Renal cortical epithelial cell (primary cell): ENCODE results near the gene ACD. TPM values are rescaled to one million over a fixed set of nuclear protein-coding genes. Genes with fewer than 3 reads are reported as not detected.

Source experiments
- DNase-seq: peaks from one replicate; pipeline ENCODE4 v3.0.0-alpha.2; 2011; ENCODE audit warnings: low read depth
- total RNA-seq: library from RNA; depleted of rRNA; stranded (reverse); fragments of >200 nt; gene quantifications from 2 replicates; pipeline ENCODE4 v1.2.3, GENCODE V29; 2014

ACD gene
- total RNA-seq, 1 donor from 2014 or later, result 10.0 TPM

DNA sequence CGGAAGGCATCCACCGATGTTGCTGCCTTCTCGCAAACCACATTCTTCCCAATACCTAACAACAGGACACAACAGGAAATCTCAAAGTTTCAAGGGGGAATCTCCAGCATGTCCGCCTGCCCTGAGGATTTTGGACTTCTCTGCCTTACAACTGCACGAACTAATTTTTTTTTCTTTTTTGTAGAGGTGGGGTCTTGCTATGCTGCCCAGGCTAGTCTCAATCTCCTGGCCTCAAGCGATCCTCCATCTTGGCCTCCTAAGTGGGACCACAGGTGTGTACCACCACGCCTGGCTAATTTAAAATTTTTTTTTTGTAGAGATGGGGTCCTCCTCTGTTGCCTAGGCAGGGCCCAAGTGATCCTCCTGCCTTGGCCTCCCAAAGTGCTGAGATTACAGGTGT lies 15.9 kb upstream of the ACD start:
- DNase-seq, result no peak

DNA sequence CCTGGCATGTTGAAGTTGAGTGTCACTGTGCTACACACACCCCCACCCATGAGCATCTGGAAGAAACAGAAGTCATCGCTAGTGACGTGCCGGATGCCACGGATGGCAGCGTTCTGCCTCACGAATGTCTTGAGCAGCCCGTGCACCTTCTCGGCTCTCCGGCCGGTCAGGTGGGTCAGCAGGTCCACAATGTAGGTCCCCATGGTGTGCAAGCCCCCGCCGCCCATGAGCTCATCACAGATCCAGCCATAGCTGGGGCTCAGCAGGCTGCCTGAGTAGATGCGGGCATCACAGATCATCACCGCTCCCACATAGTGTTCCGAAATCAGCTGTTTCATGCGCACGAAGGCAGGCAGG lies 15.5 kb upstream of the ACD start:
- DNase-seq, result no peak

DNA sequence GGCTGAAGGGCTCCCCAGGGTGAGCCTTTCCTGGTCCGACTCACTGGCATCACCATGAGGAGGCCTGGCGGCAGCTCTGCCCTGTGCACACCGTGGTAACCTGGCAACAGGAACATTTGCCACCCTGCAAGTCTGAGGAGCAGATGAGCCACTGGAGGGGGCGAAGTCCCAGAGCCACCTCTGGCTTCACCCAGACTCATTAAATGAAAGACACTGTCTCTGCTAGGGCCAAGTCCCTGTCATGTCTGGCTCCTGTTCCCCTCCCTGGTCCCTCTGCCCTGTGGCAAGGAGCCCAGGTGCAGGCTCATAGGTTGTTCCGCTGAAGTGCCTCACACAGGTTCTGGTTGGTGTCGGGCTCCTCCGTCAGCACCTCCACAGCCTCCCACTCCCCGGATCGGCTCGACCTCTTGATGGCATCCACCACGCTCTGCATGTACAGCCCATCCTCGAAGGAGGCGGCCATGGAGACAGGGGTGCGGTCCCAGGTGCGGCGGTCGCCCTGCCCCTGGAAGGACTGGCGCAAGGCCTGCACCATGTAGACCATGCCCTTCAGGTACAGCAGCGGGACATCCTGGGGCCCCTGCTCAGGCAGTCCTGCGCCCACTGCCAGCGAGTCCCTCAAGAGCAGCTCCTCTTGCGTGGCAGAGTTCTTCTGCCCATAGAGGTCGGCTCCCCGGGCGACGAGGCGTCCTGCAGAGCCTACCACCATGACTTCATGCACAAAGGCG lies 15.0 kb upstream of the ACD start:
- DNase-seq, result no peak

- DNase-seq, result peak; percentile 34
These were observed 13.9 kb upstream of the ACD start for GRCh38 chr16:67673712-67674580.

GRCh38 chr16:67672739-67673662 lies 12.9 kb upstream of the ACD start:
- DNase-seq, result peak; percentile 69

DNA sequence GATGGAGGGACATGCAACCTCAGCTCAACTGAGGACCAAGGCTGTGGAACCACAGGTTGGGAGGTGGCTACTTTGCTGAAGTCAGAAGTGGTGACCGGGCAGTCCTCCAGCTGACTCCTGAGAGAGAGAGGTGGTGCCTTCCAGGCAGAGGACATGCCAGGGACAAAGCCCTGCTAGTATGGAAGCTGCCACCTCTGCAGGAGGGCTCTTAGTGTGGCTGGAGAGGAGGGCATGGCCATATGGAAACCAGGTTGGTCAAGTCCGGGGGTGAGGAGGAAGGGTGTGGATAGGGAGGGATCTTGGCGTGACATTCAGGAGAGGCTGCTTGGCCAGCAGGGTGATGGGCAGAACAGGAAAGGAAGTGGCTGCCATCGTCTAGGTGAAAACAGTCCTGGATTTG lies 12.2 kb upstream of the ACD start:
- no peak for DNase-seq

DNA sequence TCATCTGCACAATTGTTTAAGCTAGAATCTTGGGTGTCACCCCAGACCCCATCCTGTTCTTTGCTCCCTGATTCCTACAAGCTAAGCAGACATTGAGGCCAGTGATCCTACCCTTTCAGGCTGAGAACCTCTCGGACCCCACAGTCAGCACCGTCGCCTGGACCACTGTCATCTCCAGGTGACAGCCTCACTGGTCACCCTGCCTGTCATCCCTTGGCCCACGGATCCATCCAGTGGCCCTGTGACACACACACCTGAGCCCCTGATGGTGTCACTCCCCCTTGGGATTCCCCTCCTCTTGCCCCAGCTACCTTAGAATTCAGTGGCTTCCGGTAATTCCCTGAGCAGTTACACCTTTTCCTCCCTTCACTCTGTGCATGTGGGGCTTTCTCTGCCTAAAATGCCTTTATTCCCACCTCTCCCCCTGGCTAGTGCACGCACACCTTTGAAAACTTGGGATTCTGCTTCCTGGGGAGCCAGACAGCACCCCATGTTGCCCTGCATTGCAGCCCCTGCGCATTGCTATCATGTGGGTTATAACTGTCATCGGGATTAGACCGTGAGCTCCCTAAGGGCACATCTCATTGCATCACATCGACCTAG lies 9.5 kb upstream of the ACD start:
- DNase-seq, result no peak

DNA sequence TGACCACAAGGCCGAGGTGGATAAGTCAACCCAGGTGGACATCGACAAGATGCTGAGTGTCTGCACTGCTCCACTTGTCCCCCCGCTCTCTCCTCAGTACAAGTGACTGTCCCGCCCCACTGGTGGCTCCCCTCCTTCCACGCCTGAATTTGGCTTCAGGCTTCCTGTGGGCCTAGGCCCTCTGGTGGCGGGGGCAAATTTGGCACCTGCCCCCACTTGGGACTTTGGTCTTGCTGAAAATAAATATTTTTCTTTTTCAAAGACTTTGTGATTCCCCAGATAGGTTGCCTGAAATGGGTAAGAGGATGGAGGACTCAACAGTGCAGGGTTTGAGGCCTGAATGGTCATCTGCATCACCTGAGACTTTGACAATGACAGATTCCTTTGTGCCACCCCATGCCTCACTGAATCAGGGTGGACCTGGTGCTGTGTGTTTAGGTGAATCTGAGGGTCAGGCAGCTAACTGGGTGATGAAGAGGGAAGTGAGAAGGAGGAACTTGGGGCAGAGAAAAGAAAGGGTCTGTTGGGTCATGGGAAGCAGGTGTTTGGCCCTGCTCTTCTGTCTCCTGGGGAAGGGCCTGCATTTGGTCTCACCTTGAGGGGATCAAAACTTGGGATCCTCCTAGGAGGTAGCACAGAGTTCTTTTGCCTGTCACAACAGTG lies 8.6 kb upstream of the ACD start:
- DNase-seq, result no peak

GRCh38 chr16:67667817-67668494 lies 7.9 kb upstream of the ACD start:
- DNase-seq, result peak; percentile 84

DNA sequence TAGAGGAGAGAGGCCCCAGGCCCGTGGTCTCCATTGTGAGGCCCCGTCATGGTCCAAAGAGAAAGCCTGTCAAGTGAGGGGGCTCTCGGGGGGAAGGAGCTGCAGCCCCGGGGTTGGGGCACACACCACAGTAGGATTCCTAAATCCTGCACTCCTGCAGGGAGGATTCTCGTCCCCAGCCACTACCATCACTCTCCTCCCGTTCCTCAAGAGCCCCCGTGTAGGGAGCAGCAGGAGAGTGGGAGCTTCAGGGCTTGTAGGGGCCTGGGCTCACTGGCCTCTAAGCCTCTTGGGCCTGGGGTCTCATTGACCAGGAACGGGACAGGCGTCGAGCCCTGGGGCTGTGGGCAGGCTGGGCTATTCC lies 7.4 kb upstream of the ACD start:
- DNase-seq, result no peak

DNA sequence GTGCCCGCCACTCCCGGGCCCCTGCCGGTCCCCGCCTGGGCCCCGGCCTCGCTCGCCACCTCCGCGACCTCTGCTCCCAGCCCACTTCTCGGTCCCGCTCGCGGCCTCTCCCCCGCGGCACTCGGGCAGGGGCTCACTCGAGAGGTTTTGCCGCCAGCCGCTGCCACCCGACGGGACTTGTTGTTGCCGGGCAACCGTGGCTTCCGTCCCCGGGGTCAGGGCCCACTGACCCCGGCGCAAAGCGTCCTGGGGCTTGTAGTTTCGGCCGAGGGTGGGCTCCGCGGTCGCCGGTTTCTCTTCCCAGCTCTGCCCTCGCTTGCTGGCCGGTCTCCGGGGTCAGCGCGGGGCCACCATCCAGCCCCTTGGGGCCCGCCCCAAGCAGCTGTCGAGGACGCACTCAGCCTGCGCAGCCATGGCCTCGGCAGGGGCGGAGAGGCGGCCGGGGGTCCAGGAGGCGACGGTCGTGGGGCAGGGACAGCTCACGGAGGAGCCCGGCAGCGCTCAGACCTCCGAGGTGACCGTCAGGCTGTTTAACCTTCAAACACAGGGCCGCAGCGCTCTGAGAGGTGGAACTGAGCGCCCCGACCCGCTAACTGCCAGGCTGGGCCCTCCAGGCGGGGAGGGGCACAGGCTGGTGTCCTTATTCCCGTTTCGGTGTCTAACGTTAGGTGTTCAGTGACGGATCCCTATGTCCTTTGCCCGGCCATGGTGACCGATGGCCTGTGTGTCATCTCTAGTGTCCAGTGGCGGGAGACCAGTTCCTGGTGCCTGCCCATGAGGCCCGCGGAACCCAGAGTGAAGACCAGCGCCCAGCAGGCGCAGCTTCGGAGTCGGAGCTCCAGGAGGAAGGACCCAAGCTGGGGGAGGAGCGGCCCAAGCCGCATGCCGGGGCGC lies 6.7 kb upstream of the ACD start, which contains the start of the genes C16orf86 and ENKD1:
TSS of gene C16orf86 (plus strand) at position 256 of the 894 bp plus-strand sequence. CDS start at position 413, 157 bp downstream.
TSS of gene ENKD1 (minus strand) at position 192 of the 894 bp plus-strand sequence. CDS start 308 bp downstream, outside the sequence.
- DNase-seq, result peak; percentile 46

DNA sequence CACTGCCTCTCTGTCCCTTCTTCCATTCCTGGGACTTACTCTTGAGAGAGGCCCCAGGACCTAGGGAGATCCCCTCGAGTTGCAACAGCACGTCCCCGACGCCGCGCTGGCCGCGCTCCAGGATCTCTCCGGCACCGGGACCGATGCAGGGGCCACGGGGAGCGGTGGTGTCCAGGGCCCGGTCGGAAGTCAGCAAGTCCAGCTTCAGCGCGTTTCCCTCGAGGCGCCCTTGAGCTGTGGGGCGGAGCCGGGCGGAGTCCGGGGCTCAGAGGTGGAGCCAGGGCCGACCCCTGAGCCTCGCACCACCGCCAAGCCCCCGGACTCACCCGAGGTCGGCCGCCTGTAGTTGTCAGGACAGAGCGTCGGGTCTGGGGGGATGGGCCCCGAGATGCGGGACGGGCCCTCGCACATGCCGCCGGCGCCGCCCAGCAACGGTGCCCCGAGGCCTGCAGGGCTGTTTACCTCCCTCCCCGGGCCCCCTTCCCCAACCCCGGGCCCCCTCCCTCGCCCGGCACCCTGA lies 6.0 kb upstream of the ACD start:
- no peak for DNase-seq

DNA sequence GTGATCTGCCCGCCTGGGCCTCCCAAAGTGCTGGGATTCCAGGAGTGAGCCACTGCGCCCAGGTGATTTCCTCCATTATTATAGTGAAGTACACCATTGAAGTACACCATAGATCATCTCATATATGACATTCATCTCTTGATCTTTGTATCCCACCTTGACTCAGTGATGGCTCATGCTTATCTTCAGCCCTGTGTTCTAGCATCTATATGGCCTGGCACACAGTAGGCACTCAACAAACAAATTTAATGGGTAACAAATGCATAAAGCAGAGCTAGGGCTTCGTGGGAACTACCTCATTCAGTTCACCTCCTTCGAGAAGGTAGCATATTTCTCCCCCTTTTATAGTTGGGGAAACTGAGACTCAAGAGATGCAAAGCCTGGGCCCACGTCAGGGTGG lies 5.5 kb upstream of the ACD start:
- DNase-seq, result no peak

DNA sequence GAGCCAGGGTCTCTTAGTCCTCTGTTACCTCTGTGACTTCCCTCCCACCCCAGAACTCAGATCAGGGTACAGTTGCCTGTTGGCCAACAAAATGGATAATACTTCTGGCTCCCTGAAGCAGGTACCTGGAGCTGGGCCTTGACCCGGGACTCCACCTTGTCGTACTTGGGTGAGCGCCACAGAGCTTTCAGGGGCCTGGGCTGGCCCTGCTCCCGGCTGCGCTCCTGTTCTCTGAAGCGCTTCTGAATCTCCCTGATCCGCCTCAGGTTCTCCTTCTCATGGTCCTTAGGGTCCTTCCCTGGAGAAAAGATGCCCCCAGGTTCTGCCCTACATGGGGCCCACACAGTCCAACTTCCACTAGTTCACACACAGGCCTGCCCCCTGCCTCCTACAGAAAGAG lies 4.8 kb upstream of the ACD start:
- DNase-seq, result no peak

- DNase-seq, result no peak
These were observed 4.2 kb upstream of the ACD start for GRCh38 chr16:67664258-67664657.

- DNase-seq, result no peak
These were observed 3.8 kb upstream of the ACD start for GRCh38 chr16:67663877-67664222.

- no peak for DNase-seq
These were observed 3.3 kb upstream of the ACD start for GRCh38 chr16:67663151-67663876.

DNA sequence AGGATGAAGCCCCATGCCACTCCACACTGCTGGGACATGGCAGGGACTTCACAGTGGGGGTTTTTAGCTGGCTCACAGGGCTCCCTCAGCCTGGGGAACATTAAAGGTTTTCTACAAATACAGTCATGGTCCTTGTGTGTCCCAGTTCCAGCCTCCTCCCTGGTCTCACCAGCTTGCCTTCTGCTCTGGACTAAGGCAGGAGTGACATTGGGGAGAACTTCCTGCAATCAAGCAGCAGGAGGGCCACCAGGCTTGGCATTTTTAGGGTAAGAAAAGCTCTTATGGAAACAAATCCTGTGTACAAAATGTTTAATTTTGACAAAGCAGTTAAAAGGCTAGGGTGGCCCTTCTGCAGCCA lies 2.6 kb upstream of the ACD start:
- DNase-seq, result no peak
